Ectodermal cell (in vitro differentiated cells): Measurements from ENCODE around the gene CEBPG.

Source experiments
- H3K27ac ChIP-seq: 2 replicates; pipeline ENCODE4 v1.7.0; 2013; ENCODE audit warnings: mild to moderate bottlenecking, low read depth, low read length; ENCODE audit not compliant: insufficient read depth, poor library complexity, severe bottlenecking
- H3K27me3 ChIP-seq: 2 replicates; pipeline ENCODE4 v1.7.0; 2013; ENCODE audit warnings: mild to moderate bottlenecking, low read length; ENCODE audit not compliant: insufficient read depth, control insufficient read depth, poor library complexity, severe bottlenecking
- H3K36me3 ChIP-seq: one replicate; pipeline ENCODE4 v1.7.0; 2013; ENCODE audit warnings: low read length; ENCODE audit not compliant: control insufficient read depth, insufficient read depth
- H3K4me1 ChIP-seq: one replicate; pipeline ENCODE4 v1.7.0; 2013; ENCODE audit warnings: low read length; ENCODE audit not compliant: control insufficient read depth, insufficient read depth
- H3K4me3 ChIP-seq: 2 replicates; pipeline ENCODE4 v1.7.0; 2013; ENCODE audit warnings: low read depth, low read length, control low read depth; ENCODE audit not compliant: insufficient read depth
- H3K9me3 ChIP-seq: 2 replicates; pipeline ENCODE4 v1.7.0; 2013; ENCODE audit warnings: mild to moderate bottlenecking, low read length, moderate library complexity; ENCODE audit not compliant: control insufficient read depth
- WGBS, 2 experiments: methylation state at CpG; one replicate each; pipeline ENCODE4 v1.1.7; 2013; ENCODE audit warnings: missing lambda C conversion rate in 2 of 2; 5-methylcytosine and 5-hydroxymethylcytosine counted together

CEBPG gene

DNA sequence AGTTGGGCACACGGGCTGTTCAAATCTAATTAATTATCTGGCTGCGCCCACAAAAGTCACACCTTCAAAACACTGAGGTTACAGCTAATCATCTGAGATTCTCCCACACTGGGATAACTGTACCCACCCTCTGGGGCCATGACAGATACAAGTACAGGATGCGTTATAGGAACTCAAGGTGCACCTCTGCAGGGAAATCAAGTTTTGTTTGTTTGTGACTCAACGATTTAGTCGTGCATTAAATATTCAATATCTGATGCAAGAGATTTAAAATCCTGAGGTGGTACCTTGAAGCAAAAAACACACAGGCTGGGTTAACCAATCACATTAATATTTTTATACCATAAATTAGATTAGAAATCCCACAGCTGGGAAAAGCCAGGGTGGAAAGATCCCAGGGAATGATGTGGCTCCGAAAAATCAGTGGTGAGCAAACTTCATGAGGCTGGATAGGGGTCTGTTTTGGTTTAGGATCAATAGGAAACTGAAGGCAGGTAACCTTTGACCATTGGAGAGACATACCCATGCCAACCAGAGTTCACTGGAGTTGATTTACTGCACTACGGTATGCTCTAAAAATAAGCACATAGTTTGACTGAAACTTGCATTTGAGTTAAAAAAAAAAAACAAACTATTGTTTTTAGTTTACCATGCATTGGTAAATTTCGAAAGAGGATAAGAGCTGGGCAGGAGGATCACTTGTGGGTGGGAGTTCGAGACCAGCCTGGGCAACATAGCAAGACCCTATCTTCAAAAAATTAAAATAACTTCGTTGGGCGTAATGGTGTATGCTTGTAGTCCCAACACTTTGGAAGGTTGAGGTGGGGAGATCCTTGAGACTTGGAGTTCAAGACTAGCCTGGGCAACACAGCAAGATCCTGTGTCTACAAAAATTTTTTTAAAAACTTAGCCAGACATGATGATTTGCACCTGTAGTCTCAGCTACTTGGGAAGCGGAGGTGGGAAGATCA, 23.9 kb upstream of the CEBPG start:
- no peaks in the 10 kb centered on the region for H3K27me3 ChIP-seq
- no peaks in the 10 kb centered on the region for H3K9me3 ChIP-seq
- 94 to 95% methylated on average over 12 of the region's 12 CpGs for WGBS, 2 experiments
- H3K4me3 ChIP-seq: no peak overlapping the region
- no peak overlapping the region for H3K27ac ChIP-seq
- no peaks in the 10 kb centered on the region for H3K4me1 ChIP-seq
- H3K36me3 ChIP-seq: no peaks in the 10 kb centered on the region

DNA sequence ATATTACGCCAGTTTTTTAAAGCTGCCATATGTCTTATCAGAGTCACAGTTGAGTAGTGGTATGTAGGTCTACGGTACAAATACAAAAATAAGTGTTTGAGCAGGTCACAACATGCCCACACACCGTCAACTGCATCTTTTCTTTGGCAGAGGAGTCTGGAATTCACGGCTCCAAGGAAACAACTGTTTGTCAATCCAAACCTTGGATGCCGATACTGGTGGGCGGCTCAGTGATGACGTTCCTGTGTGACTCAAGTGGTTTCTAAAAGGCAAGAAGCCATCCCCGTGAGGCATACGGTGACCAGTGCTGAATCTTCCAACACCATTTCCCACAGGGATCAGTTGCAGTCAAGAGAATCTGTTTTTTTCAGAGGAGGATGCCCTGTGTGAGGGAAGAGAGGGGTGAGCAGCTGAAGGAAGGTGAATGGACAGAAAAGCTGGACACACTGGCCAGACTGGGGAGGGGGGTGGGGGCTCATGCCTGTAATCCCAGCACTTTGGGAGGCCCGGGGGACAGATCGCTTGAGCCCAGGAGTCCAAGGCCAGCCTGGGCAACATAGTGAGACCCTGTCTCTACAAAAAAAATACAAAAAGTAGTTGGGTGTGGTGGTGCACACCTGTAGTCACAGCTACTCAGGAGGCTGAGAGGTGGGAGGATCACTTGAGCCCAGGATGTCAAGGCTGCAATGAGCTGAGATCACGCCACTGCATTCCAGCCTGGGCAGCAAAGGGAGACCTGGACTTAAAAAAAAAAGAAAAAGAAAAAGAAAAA, 22.8 kb upstream of the CEBPG start:
- WGBS, 2 experiments: 90% methylated on average over 12 of the region's 12 CpGs
- no peaks in the 10 kb centered on the region for H3K27me3 ChIP-seq
- no peaks in the 10 kb centered on the region for H3K4me1 ChIP-seq
- no peak overlapping the region for H3K27ac ChIP-seq
- H3K9me3 ChIP-seq: no peaks in the 10 kb centered on the region
- H3K36me3 ChIP-seq: no peaks in the 10 kb centered on the region
- no peak overlapping the region for H3K4me3 ChIP-seq

DNA sequence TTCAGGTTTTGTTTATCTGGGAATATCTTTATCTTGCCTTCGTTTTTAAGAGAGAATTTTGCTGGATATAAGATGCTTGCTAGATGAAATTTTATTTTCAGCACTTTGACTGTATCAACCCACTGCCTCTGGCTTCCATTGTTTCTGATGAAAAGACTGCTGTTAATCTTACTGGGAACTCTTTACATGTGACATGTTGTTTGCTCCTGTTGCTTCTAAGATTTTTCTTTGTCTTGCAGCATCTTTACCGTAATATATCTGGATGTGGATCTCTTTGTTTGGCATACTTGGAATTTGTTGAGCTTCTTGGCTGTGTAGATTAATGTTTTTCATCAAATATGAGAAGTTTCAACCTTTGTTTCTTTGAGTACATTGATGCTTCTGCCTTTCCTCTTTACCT, 18.0 kb upstream of the CEBPG start:
- Histone ChIP-seq H3K27ac (no peak overlapping the region), H3K36me3 (no peaks in the 10 kb centered on the region), H3K4me1 (no peaks in the 10 kb centered on the region), H3K9me3 (no peaks in the 10 kb centered on the region), H3K27me3 (no peaks in the 10 kb centered on the region), H3K4me3 (no peak overlapping the region)
- WGBS, 2 experiments: 80 to 92% methylated on average over 2 of the region's 2 CpGs

- Histone ChIP-seq H3K27ac (no peak overlapping the region), H3K4me3 (no peak overlapping the region), H3K36me3 (no peaks in the 10 kb centered on the region), H3K27me3 (no peaks in the 10 kb centered on the region), H3K4me1 (no peaks in the 10 kb centered on the region), H3K9me3 (no peaks in the 10 kb centered on the region)
- 69 to 73% methylated on average over 1 of the region's 1 CpG for WGBS, 2 experiments
Observed at GRCh38 chr19:33357556-33357955, 16.0 kb upstream of the CEBPG start.

DNA sequence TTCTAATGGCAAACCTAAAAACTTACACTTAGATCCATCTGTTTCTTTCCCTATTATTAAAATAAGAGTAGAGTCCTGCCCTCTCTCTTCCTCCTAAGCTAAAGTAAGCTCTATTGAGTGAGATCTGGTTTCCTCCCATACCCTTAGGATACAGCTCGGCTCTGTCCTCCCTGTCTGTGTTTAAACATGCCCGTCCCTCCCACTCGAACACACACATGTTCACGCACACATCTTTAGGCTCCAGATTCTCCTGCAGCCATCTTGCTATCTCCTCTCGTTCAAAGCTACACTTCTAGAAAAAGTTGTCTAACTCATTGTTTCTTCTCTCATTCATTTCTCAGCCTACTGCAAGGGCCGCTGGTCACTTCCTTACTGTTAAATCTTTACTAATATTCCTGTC, 15.1 kb upstream of the CEBPG start:
- Histone ChIP-seq H3K36me3 (no peaks in the 10 kb centered on the region), H3K27ac (no peak overlapping the region), H3K9me3 (no peaks in the 10 kb centered on the region), H3K4me3 (no peak overlapping the region), H3K27me3 (no peaks in the 10 kb centered on the region), H3K4me1 (no peaks in the 10 kb centered on the region)
- WGBS, 2 experiments: 90 to 94% methylated on average over 6 of the region's 6 CpGs

- Histone ChIP-seq H3K4me3 (no peak overlapping the region), H3K4me1 (no peaks in the 10 kb centered on the region), H3K36me3 (no peaks in the 10 kb centered on the region), H3K9me3 (no peaks in the 10 kb centered on the region), H3K27me3 (no peaks in the 10 kb centered on the region), H3K27ac (no peak overlapping the region)
- WGBS, 2 experiments: 88 to 95% methylated on average over 2 to 3 of the region's 3 CpGs
Observed at GRCh38 chr19:33359581-33359980, 13.9 kb upstream of the CEBPG start.

DNA sequence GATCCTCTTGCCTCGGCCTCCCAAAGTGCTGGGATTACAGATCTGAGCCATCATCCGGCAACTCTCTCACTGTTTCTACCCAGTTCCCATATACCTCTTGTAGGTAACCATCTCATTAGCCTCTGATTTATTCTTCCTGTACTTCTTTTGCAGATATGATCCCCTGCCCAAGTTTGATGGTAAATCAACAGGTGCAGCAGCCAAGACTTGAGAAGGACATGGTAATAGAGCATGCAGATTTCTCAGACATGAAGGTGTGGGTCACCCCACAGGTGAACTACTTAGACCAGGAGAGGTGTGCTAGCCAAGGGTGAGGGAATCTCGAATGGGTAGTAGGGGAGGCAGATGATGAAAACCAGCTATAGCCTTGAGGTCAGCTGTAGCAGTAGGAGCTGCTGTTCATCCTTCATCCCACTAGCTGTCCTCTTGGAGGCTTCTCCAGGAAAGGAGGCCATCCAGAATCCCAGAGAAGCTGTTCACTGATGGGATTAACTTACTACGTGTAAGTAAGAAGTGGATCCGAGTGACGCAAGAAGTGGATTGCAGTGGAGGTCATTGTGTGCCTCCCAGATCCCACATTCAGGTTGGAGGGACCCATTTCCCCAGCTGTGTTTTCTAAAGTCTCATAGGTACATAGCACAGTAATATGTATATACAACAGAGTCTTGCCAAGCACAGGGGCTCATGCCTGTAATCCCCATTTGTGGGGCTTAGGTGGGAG, 10.8 kb upstream of the CEBPG start:
- 88 to 93% methylated on average over 6 of the region's 6 CpGs for WGBS, 2 experiments
- no peaks in the 10 kb centered on the region for H3K36me3 ChIP-seq
- no peak overlapping the region for H3K27ac ChIP-seq
- H3K4me3 ChIP-seq: no peak overlapping the region
- H3K27me3 ChIP-seq: no peaks in the 10 kb centered on the region
- no peaks in the 10 kb centered on the region for H3K9me3 ChIP-seq
- no peaks in the 10 kb centered on the region for H3K4me1 ChIP-seq

DNA sequence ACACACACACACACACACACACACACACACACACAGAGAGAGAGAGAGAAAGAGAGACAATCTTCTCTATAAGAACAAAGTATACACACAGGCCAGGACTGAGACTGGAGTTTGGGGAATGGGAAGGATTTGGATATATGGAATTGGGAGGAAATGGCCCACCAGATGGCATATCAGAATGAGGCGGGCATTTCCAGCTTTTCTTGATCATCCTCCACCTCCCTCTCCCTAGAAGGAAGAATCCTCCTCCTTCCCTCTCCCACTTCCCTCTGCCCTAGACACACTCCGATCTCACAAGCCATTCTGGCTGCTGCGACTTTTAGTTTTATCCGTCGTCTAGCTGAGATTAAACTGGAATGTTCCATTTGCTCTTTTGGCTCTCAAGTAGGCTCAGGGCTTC, 10.0 kb upstream of the CEBPG start:
- no peak overlapping the region for H3K27ac ChIP-seq
- no peaks in the 10 kb centered on the region for H3K4me1 ChIP-seq
- H3K4me3 ChIP-seq: no peak overlapping the region
- H3K27me3 ChIP-seq: no peaks in the 10 kb centered on the region
- WGBS, 2 experiments: 88 to 90% methylated on average over 5 of the region's 5 CpGs
- no peaks in the 10 kb centered on the region for H3K9me3 ChIP-seq
- H3K36me3 ChIP-seq: no peaks in the 10 kb centered on the region

GRCh38 chr19:33365691-33366090, 7.8 kb upstream of the CEBPG start:
- Histone ChIP-seq H3K27ac (no peak overlapping the region), H3K27me3 (no peaks in the 10 kb centered on the region), H3K9me3 (no peaks in the 10 kb centered on the region), H3K4me3 (no peak overlapping the region), H3K36me3 (no peaks in the 10 kb centered on the region), H3K4me1 (no peaks in the 10 kb centered on the region)
- WGBS, 2 experiments: 84 to 88% methylated on average over 7 of the region's 7 CpGs

DNA sequence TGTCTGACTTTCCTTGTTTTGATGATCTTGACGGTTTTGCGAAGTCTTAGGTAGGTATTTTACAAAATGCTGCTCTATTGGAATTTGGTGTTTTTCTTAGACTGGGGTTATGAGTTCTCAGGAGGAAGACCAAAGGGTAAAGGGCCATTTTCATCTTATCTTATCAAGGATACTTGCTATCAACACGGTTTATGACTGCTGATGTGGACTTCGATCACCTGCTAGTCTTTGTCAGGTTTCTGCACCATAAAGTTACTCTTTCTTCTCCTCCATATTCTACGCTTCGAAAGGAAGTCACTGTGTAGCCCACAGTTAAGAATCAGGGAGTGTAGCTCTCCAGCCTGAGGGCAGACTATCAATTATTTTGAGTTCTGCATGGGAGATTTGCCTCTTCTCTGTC, 7.4 kb upstream of the CEBPG start:
- Histone ChIP-seq H3K27ac (no peak overlapping the region), H3K36me3 (no peaks in the 10 kb centered on the region), H3K4me3 (no peak overlapping the region), H3K4me1 (no peaks in the 10 kb centered on the region), H3K9me3 (no peaks in the 10 kb centered on the region), H3K27me3 (no peaks in the 10 kb centered on the region)
- WGBS, 2 experiments: 80 to 84% methylated on average over 6 of the region's 6 CpGs
